H1 (cell line): ENCODE results near the gene BPIFB2.

Experiments
- ATF3 ChIP-seq: IDR thresholded peaks from 2 replicates; pipeline ENCODE4 v1.6.1; 2011; ENCODE audit warnings: low read depth, mild to moderate bottlenecking, low read length; ENCODE audit not compliant: insufficient read depth
- CTCF ChIP-seq, 3 experiments: IDR thresholded peaks; 1 replicate in 2 of 3; 2 replicates in 1 of 3; pipeline versions ENCODE4 v1.5.1 to v1.6.1; 2011; ENCODE audit warnings: low read length in 3 of 3, mild to moderate bottlenecking in 3 of 3, inconsistent platforms in 2 of 3, low read depth in 1 of 3, moderate library complexity in 1 of 3; ENCODE audit not compliant: insufficient read depth in 1 of 3; ENCODE audit errors: control extremely low read depth in 1 of 3
- FOSL1 ChIP-seq: IDR thresholded peaks from 2 replicates; pipeline ENCODE4 v1.6.1; 2011; ENCODE audit warnings: mild to moderate bottlenecking, low read depth, low read length, moderate library complexity; ENCODE audit not compliant: insufficient read depth
- MAFK ChIP-seq: IDR thresholded peaks from 2 replicates; pipeline ENCODE4 v1.6.1; 2012; ENCODE audit warnings: low read depth, mild to moderate bottlenecking, improper control_type of control experiment, low read length
- POLR2A ChIP-seq, 2 experiments: IDR thresholded peaks; 1 replicate in 1 of 2; 2 replicates in 1 of 2; pipeline ENCODE4 v1.6.1; 2011; ENCODE audit warnings: low read depth in 2 of 2, low read length in 2 of 2, mild to moderate bottlenecking in 2 of 2; ENCODE audit errors: control extremely low read depth in 1 of 2
- TCF12 ChIP-seq: IDR thresholded peaks from 2 replicates; pipeline ENCODE4 v1.6.1; 2011; ENCODE audit warnings: low read depth, mild to moderate bottlenecking, low read length

GRCh38 chr20:33026072-33026778 is 18.7 kb downstream of the BPIFB2 start:
- TF ChIP-seq CTCF (IDR thresholded peaks at IDR 0.05; ENCODE audit: control extremely low read depth in 1 of 3, insufficient read depth in 1 of 3, low read depth in 1 of 3, low read length in 3 of 3) (no peak), POLR2A (IDR thresholded peaks at IDR 0.05; ENCODE audit: control extremely low read depth in 1 of 2, low read depth in 2 of 2, low read length in 2 of 2) (no peak), ATF3 (no peak), FOSL1 (no peak), TCF12 (no peak), MAFK (no peak)
